Esophagus mucosa (tissue), 1 donor: ENCODE measurements around the gene HES3. TPM values are rescaled to one million over a fixed set of nuclear protein-coding genes. Genes with fewer than 3 reads are reported as not detected.

Experiments used
- ATAC-seq: fragments of 200-7000 bp; cut with Tn5 transposase; one replicate; pipeline ENCODE4 v1.9.1; 2020
- total RNA-seq: library from RNA; stranded (reverse); gene quantifications from one replicate; pipeline ENCODE4 v1.2.4, GENCODE V29; 2023
- donor health status: DM: yes; HTN: yes; CAD: no.

The HES3 gene
- total RNA-seq, 1 donor from 2014 or later = not detected

- ATAC-seq = no peak
These were observed 37.8 kb downstream of the HES3 start for GRCh38 chr1:6281511-6282402.

DNA sequence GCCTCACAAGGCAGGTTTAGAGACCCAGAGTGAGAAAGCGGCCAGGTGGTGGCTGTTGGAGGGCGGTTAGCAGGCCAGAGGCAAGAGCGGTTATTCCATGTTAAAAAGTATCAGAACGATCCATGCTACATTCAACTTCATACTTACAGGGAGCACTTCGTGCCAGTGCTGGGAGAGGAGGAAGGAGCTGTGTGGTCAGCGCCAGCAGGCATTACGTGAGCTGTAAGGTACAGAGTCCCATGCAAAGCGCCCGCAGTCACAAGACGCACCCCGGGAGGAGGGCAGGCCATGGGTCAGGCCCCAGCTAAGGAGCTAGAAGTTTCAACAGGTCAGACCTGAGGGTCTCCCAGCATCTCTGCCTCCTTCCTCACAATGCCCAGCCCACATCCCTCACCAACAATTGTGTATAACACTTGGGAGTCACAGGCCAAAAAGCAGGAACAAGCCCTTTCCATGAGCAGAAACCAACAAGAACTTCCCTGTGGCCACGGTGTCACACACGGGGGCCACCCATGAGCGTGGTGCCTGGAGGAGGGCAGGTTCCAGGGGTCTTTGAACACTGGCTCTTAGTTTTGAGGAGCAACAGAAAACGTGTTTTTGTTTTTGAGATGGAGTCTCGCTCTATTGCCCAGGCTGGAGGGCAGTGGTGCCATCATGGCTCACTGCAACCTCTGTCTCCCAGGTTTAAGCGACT lies 38.7 kb downstream of the HES3 start:
- ATAC-seq = no peak

DNA sequence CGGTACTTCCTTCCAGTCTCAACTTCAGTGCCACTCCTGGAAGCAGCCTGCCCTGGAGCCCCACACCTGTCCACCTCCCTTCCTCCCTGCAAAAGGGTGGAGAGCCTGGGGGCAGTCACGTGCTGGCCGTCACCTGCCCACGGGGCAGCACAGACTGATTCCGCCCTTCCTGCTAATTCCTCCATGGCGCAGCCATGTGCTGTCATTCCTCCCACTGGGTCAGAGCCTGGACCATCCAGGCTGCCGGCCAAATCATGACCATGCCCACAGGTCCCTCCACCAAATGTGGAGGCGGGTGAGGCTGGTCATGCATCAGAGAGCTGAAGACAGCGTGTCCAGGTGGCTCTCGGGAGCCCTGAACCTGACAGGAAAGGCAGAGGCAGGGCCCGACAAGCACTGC lies 41.4 kb downstream of the HES3 start:
- ATAC-seq = no peak

DNA sequence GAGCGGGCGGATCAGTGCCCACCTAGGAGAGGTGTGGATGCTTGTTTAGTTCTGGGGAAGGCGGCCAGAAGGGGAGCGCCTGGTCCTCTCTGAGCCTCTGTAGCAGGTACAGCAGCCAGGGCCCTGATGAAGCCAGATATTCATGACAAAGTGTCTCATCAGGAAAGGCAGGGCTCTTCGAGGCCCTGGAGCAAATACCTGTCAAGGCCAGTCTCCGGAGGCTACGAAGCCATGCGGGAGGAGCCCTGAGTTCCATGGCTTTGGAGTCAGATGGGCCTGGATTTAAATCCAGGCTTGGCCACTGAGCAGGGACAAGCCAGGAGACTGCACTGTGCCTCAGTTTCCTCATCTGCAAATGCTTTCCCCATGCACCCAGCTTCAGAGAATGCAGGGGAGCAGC lies 42.3 kb downstream of the HES3 start:
- no peak for ATAC-seq

DNA sequence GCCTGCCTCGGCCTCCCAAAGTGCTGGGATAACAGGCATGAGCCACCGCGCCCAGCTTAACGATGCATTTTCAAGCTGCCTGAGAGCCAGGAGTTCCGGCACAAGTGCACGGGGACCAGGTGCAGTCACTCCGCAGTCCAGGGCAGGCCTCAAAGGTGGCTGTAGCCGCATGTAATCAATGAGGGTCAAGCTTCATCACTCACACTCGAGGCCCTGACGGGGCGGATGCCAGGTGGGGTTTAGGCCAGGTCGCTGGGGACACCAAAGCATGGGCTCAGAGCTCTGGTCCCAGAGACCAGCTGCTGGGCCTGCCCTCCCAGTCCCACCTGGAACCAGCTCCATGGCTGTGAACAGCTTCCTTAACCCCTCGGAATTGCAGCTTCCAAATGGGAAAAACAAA lies 43.0 kb downstream of the HES3 start:
- no peak for ATAC-seq

GRCh38 chr1:6287431-6287886 lies 43.5 kb downstream of the HES3 start:
- ATAC-seq = no peak

- no peak for ATAC-seq
These were observed 44.0 kb downstream of the HES3 start for GRCh38 chr1:6288026-6288425.

- ATAC-seq = no peak
These were observed 44.7 kb downstream of the HES3 start for GRCh38 chr1:6288665-6289064.

- ATAC-seq = no peak
These were observed 48.1 kb downstream of the HES3 start for GRCh38 chr1:6292102-6292501.

- ATAC-seq = no peak
These were observed 50.3 kb downstream of the HES3 start for GRCh38 chr1:6294080-6294889.

DNA sequence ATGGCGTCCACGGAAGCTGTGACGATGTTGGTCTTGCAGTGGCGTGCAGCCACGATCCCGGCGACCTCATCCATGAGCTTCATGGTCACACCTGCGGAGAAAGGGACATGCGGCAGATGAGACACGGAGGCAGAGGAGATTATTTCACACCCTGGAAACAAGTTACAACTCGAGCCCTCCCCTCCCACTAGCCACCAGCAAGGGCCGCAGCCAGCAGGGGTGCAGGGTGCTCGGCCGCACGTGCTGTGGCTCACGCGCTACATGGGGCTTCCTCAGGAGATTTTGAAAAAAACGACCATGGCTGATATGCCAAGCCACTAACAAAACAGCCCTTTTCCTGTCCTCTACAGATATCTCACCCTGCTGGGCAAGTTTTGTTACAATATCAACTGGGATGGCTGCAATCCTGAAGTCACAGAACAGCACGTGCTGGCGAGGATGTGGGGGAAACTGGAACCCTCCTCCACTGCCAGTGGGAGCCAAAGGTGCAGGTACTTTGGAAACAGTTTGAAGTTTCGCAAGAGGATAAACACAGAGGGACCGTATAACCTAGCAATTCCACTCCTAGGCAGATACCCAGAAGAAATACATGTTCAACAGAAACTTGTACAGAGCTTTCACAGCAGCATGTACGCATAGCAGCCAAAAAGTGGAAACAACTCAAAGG lies 51.0 kb downstream of the HES3 start:
- no peak for ATAC-seq

Other genes with a start within 250 kb of the HES3 start
- gene KCNAB2, start 198.3 kb upstream of the HES3 start, total RNA-seq = 3.6 TPM
- 0.04 TPM for gene CHD5, start 63.9 kb upstream of the HES3 start, total RNA-seq
- 439 TPM for gene RPL22, start 44.6 kb upstream of the HES3 start, total RNA-seq
- 10.8 TPM for gene RNF207, start 38.1 kb upstream of the HES3 start, total RNA-seq
- 40.3 TPM for gene ICMT, start 8.2 kb upstream of the HES3 start, total RNA-seq
- 9.1 TPM for gene GPR153, start 16.9 kb downstream of the HES3 start, total RNA-seq
- 37.2 TPM for gene ACOT7, start 149.6 kb downstream of the HES3 start, total RNA-seq
- 47.3 TPM for gene HES2, start 175.7 kb downstream of the HES3 start, total RNA-seq
- gene ESPN, start 180.6 kb downstream of the HES3 start, total RNA-seq = 33.4 TPM
- gene TNFRSF25, start 222.0 kb downstream of the HES3 start, total RNA-seq = 13.1 TPM
- 24.4 TPM for gene PLEKHG5, start 247.5 kb downstream of the HES3 start, total RNA-seq